Esophagus muscularis mucosa (tissue), 4 donors: ENCODE results near the gene GALNTL6. TPM values are rescaled to one million over a fixed set of nuclear protein-coding genes. Genes with fewer than 3 reads are reported as not detected.

Experiments
- DNase-seq: peaks from one replicate; pipeline ENCODE4 v3.0.0-alpha.2; 2017; ENCODE audit errors: extremely low spot score
- H3K27ac ChIP-seq, 4 donors: fragments of 200-600 bp; sonication (generic); replicated peaks in 1 of 4; 1 replicate in 3 of 4; 2 replicates in 1 of 4; pipeline ENCODE4 v1.5.1; 2016 to 2019; ENCODE audit warnings: mild to moderate bottlenecking in 1 of 4
- H3K27me3 ChIP-seq, 4 donors: fragments of 200-600 bp; sonication (generic); one replicate each; pipeline versions ENCODE4 v1.5.1 to v1.6.0; 2016 to 2019
- H3K36me3 ChIP-seq, 4 donors: fragments of 200-600 bp; sonication (generic); one replicate each; pipeline ENCODE4 v1.5.1; 2016 to 2019
- H3K4me1 ChIP-seq, 4 donors: fragments of 200-600 bp; sonication (generic); one replicate each; pipeline ENCODE4 v1.5.1; 2016 to 2019
- H3K4me3 ChIP-seq, 4 donors: fragments of 200-600 bp; sonication (generic); 1 replicate in 2 of 4; 2 replicates in 2 of 4; pipeline ENCODE4 v1.5.1; 2016 to 2019; ENCODE audit warnings: mild to moderate bottlenecking in 4 of 4, moderate library complexity in 1 of 4
- H3K9me3 ChIP-seq, 4 donors: fragments of 200-600 bp; sonication (generic); 1 replicate in 3 of 4; 2 replicates in 1 of 4; pipeline ENCODE4 v1.5.1; 2016 to 2019
- EP300 ChIP-seq: sonication (generic); formaldehyde crosslinking; IDR thresholded peaks from one replicate; pipeline ENCODE4 v1.6.1; 2017; ENCODE audit warnings: antibody characterized with exemption
- POLR2A ChIP-seq: fragments of 450-650 bp; IDR thresholded peaks from one replicate; pipeline ENCODE4 v1.6.1; 2017; ENCODE audit warnings: antibody characterized with exemption, moderate library complexity, mild to moderate bottlenecking, low read depth
- POLR2AphosphoS5 ChIP-seq, 2 donors: sonication (generic); formaldehyde crosslinking; IDR thresholded peaks; one replicate each; pipeline ENCODE4 v1.6.1; 2017; ENCODE audit warnings: antibody characterized with exemption in 2 of 2
- WGBS: methylation state at CpG from one replicate; pipeline ENCODE4 v1.1.5; 2018; 5-methylcytosine and 5-hydroxymethylcytosine counted together
- intact Hi-C: fragments of 100-400 bp; cut with DNase I; formaldehyde crosslinking; loops from one replicate; pipeline ENCODE4 v1.15.1; 2023
- total RNA-seq, 4 donors: library from RNA; depleted of rRNA; stranded (reverse); fragments of >200 nt; gene quantifications; one replicate each; pipeline versions ENCODE4 v1.1.0 to v1.2.1, GENCODE V29; 2016
- TF ChIP-seq, protein P1 (sequence below), 3 experiments: fragments of 200-600 bp in 2 of 3; fragments of 450-650 bp in 1 of 3; sonication (generic) in 2 of 3; IDR thresholded peaks; one replicate each; pipeline ENCODE4 v1.5.1; 2017 to 2019; ENCODE audit warnings: antibody characterized with exemption in 3 of 3, mild to moderate bottlenecking in 2 of 3, moderate library complexity in 1 of 3

The GALNTL6 gene
- total RNA-seq, 4 donors from 2014 or later, result 0.33 to 0.42 TPM; not detected in 2

DNA sequence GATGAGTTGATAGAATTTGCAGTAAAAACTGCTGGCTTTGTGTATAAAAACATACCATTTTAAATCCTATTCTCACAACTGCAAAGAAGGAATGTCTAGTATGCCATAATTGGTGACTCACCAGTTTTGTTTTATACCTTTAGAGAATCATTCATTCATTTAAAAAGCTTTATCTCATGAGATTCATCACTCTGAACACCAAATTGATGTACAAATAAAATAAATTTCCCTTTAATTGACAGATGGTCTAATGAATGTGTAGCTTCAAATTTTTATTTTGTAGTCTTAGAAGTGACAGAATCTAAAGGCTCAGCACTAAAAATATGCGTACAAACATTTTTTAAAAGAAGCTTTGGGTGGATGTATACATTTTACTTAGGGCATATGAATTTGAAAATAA lies 492.5 kb downstream of the GALNTL6 start:
- Histone ChIP-seq H3K36me3 (no peaks in the 10 kb centered on the region), H3K27me3 (no peaks in the 10 kb centered on the region), H3K9me3 (peaks cover 0 to 6% (median 0%) of the 10 kb centered on the region in 4 donors), H3K4me1 (no peaks in the 10 kb centered on the region), H3K27ac (no peak overlapping the region), H3K4me3 (no peak overlapping the region)
- intact Hi-C loops, result no loop called here
- 85% methylated on average over 1 of the region's 1 CpG for WGBS
- no peak for TF ChIP-seq POLR2A
- TF ChIP-seq POLR2AphosphoS5 (IDR thresholded peaks at IDR 0.05), result no peak
- TF ChIP-seq, protein P1, sequence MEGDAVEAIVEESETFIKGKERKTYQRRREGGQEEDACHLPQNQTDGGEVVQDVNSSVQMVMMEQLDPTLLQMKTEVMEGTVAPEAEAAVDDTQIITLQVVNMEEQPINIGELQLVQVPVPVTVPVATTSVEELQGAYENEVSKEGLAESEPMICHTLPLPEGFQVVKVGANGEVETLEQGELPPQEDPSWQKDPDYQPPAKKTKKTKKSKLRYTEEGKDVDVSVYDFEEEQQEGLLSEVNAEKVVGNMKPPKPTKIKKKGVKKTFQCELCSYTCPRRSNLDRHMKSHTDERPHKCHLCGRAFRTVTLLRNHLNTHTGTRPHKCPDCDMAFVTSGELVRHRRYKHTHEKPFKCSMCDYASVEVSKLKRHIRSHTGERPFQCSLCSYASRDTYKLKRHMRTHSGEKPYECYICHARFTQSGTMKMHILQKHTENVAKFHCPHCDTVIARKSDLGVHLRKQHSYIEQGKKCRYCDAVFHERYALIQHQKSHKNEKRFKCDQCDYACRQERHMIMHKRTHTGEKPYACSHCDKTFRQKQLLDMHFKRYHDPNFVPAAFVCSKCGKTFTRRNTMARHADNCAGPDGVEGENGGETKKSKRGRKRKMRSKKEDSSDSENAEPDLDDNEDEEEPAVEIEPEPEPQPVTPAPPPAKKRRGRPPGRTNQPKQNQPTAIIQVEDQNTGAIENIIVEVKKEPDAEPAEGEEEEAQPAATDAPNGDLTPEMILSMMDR (IDR thresholded peaks at IDR 0.05), result no peak
- no peak for TF ChIP-seq EP300
- no peak for DNase-seq

DNA sequence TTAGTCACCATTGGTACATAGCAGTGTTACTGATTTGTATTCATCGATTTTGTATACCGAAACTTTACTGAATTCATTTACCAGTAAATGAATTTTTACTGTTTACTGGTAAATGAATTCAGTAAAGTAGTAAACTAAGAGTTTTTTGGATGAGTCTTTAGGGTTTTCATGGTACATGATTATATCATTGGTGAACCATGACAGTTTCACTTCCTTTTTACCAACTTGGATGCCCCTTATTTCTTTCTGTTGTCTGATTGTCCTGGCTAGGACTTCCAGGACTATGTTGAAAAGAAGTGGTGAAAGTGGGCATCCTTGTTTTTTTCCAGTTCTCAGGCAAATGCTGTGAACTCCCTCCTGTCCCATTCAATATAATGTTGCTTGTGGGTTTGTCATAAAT lies 494.9 kb downstream of the GALNTL6 start:
- Histone ChIP-seq H3K27ac (no peak overlapping the region), H3K4me3 (no peak overlapping the region), H3K4me1 (no peaks in the 10 kb centered on the region), H3K27me3 (no peaks in the 10 kb centered on the region), H3K36me3 (no peaks in the 10 kb centered on the region), H3K9me3 (peaks cover 0 to 6% (median 0%) of the 10 kb centered on the region in 4 donors)
- TF ChIP-seq POLR2A, result no peak
- TF ChIP-seq POLR2AphosphoS5 (IDR thresholded peaks at IDR 0.05), result no peak
- no peak for TF ChIP-seq EP300
- TF ChIP-seq, protein P1 (IDR thresholded peaks at IDR 0.05), result no peak
- WGBS, result 83% methylated on average over 2 of the region's 2 CpGs
- DNase-seq, result no peak
- intact Hi-C loops, result no loop called here

GRCh38 chr4:172311682-172312081 lies 498.5 kb downstream of the GALNTL6 start:
- Histone ChIP-seq H3K9me3 (peaks cover 0 to 6% (median 0%) of the 10 kb centered on the region in 4 donors), H3K27ac (no peak overlapping the region), H3K4me3 (no peak overlapping the region), H3K36me3 (no peaks in the 10 kb centered on the region), H3K4me1 (no peaks in the 10 kb centered on the region), H3K27me3 (no peaks in the 10 kb centered on the region)
- DNase-seq, result no peak
- intact Hi-C loops, result no loop called here
- 81% methylated on average over 3 of the region's 3 CpGs for WGBS
- TF ChIP-seq EP300 (no peak), POLR2A (no peak), POLR2AphosphoS5 (IDR thresholded peaks at IDR 0.05) (no peak)
- TF ChIP-seq, protein P1 (IDR thresholded peaks at IDR 0.05), result no peak

DNA sequence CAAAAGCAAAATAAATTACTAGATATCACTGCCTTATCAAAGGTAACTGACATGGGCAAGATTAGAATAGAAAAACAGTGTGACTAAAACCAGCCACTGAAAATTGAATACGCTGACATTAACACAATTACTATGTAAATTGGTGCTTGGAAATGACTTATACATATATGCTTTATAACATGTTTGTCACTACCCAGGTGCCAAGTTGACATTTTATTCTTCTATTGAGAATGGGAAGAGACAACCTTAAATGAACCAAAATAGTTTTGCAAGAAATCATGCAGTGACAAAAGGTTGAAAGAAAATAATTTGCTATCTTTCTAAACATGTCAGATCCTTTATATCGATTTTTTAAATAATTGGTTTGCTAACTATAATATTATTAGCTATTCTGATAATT lies 510.1 kb downstream of the GALNTL6 start:
- DNase-seq, result no peak

More for the DNA sequence above, 510.1 kb downstream of the GALNTL6 start:
- Histone ChIP-seq H3K4me1 (no peaks in the 10 kb centered on the region), H3K27me3 (no peaks in the 10 kb centered on the region), H3K27ac (no peak overlapping the region), H3K36me3 (no peaks in the 10 kb centered on the region), H3K9me3 (no peaks in the 10 kb centered on the region), H3K4me3 (no peak overlapping the region)
- intact Hi-C loops, result no loop called here
- TF ChIP-seq POLR2A (no peak), POLR2AphosphoS5 (IDR thresholded peaks at IDR 0.05) (no peak), EP300 (no peak)
- TF ChIP-seq, protein P1 (IDR thresholded peaks at IDR 0.05), result no peak
- WGBS, result 79% methylated on average over 2 of the region's 2 CpGs
